ENCODE measurements around the gene INTS2. TPM values are rescaled to one million over a fixed set of nuclear protein-coding genes. Genes with fewer than 3 reads are reported as not detected.

The INTS2 gene
- 1 to 10 TPM in 5 of 6 donors, not detected in 1; 2.4 to 6.1 (median 3.6) TPM for polyA plus RNA-seq (ENCODE audit: low read depth in 6 of 6)

- peak; percentile 94 for DNase-seq
- Mint-ChIP-seq H3K27me3 (peaks cover 0 to 8% (median 6%) of the 10 kb centered on the region in 3 donors), H3K9me3 (no peaks in the 10 kb centered on the region), H3K4me3 (peak within 1 kb of the TSS; percentile 83 to 97 (median 94)), H3K4me1 (peaks cover 10 to 25% (median 19%) of the 10 kb centered on the region in 3 donors), H3K27ac (peak within 1 kb of the TSS; percentile 85 to 98 (median 92)), H3K36me3 (no peaks in the 10 kb centered on the region)
- ATAC-seq (ENCODE audit: low read depth in 2 of 2): peak; percentile 89 to 90
Observed at GRCh38 chr17:61927208-61928100, at the start of gene INTS2. TSS of gene INTS2 (minus strand) at chr17:61927982. CDS start at chr17:61926644, 1,338 bp downstream.

- no peak overlapping the region for H3K4me3 Mint-ChIP-seq
- DNase-seq (no peak), ATAC-seq (ENCODE audit: low read depth in 2 of 2) (no peak)
- H3K4me1 Mint-ChIP-seq: peaks cover 0 to 10% (median 4%) of the 10 kb centered on the region in 3 donors
- H3K9me3 Mint-ChIP-seq: no peaks in the 10 kb centered on the region
- H3K36me3 Mint-ChIP-seq: peaks cover 0 to 12% of the 10 kb centered on the region in 2 donors
- H3K27me3 Mint-ChIP-seq: no peaks in the 10 kb centered on the region
- H3K27ac Mint-ChIP-seq: peak overlapping the region in 3 of 6 donors; percentile 34 to 94 (median 46)
Observed at GRCh38 chr17:61974115-61974514, 46.3 kb upstream of the INTS2 start.

GRCh38 chr17:61972311-61972710 lies 44.5 kb upstream of the INTS2 start:
- Mint-ChIP-seq H3K36me3 (peaks cover 0 to 8% of the 10 kb centered on the region in 2 donors), H3K27me3 (no peaks in the 10 kb centered on the region), H3K4me1 (peaks cover 0 to 10% (median 4%) of the 10 kb centered on the region in 3 donors)

GRCh38 chr17:61970030-61970429 lies 42.2 kb upstream of the INTS2 start:
- Mint-ChIP-seq H3K4me3 (no peak overlapping the region), H3K4me1 (peaks cover 0 to 4% (median 2%) of the 10 kb centered on the region in 3 donors), H3K36me3 (peaks cover 4 to 11% of the 10 kb centered on the region in 2 donors), H3K27me3 (no peaks in the 10 kb centered on the region), H3K27ac (no peak overlapping the region), H3K9me3 (no peaks in the 10 kb centered on the region)
- DNase-seq (no peak), ATAC-seq (ENCODE audit: low read depth in 2 of 2) (no peak)

More at GRCh38 chr17:61972311-61972710, 44.5 kb upstream of the INTS2 start:
- no peak overlapping the region for H3K4me3 Mint-ChIP-seq
- no peaks in the 10 kb centered on the region for H3K9me3 Mint-ChIP-seq
- DNase-seq: no peak
- ATAC-seq (ENCODE audit: low read depth in 2 of 2): no peak
- no peak overlapping the region for H3K27ac Mint-ChIP-seq

- no peaks in the 10 kb centered on the region for H3K9me3 Mint-ChIP-seq
- peaks cover 8% of the 10 kb centered on the region in 2 donors for H3K36me3 Mint-ChIP-seq
- ATAC-seq (ENCODE audit: low read depth in 2 of 2) (no peak), DNase-seq (no peak)
- H3K4me1 Mint-ChIP-seq: no peaks in the 10 kb centered on the region
- H3K27me3 Mint-ChIP-seq: no peaks in the 10 kb centered on the region
- no peak overlapping the region for H3K27ac Mint-ChIP-seq
- no peak overlapping the region for H3K4me3 Mint-ChIP-seq
Observed at GRCh38 chr17:61968757-61969156, 41.0 kb upstream of the INTS2 start.

- no peak overlapping the region for H3K4me3 Mint-ChIP-seq
- H3K27me3 Mint-ChIP-seq: no peaks in the 10 kb centered on the region
- no peaks in the 10 kb centered on the region for H3K9me3 Mint-ChIP-seq
- DNase-seq (no peak), ATAC-seq (ENCODE audit: low read depth in 2 of 2) (no peak)
- no peak overlapping the region for H3K27ac Mint-ChIP-seq
- no peaks in the 10 kb centered on the region for H3K4me1 Mint-ChIP-seq
- H3K36me3 Mint-ChIP-seq: peaks cover 8 to 13% of the 10 kb centered on the region in 2 donors
Observed at GRCh38 chr17:61967729-61968128, 39.9 kb upstream of the INTS2 start.

- Mint-ChIP-seq H3K36me3 (peaks cover 8 to 16% of the 10 kb centered on the region in 2 donors), H3K27ac (no peak overlapping the region), H3K9me3 (no peaks in the 10 kb centered on the region), H3K4me3 (no peak overlapping the region), H3K27me3 (no peaks in the 10 kb centered on the region), H3K4me1 (no peaks in the 10 kb centered on the region)
- ATAC-seq (ENCODE audit: low read depth in 2 of 2) (no peak), DNase-seq (no peak)
Observed at GRCh38 chr17:61966191-61966590, 38.4 kb upstream of the INTS2 start.

- H3K36me3 Mint-ChIP-seq: peaks cover 6 to 17% of the 10 kb centered on the region in 2 donors
Observed at GRCh38 chr17:61955619-61956018, 27.8 kb upstream of the INTS2 start.

GRCh38 chr17:61947367-61948078 lies 19.7 kb upstream of the INTS2 start:
- Mint-ChIP-seq H3K27me3 (no peaks in the 10 kb centered on the region), H3K9me3 (no peaks in the 10 kb centered on the region), H3K27ac (no peak overlapping the region), H3K4me3 (no peak overlapping the region), H3K4me1 (no peaks in the 10 kb centered on the region), H3K36me3 (peaks cover 8 to 9% of the 10 kb centered on the region in 2 donors)
- DNase-seq (no peak), ATAC-seq (ENCODE audit: low read depth in 2 of 2) (no peak)

More at GRCh38 chr17:61955619-61956018, 27.8 kb upstream of the INTS2 start:
- Mint-ChIP-seq H3K9me3 (no peaks in the 10 kb centered on the region), H3K27ac (no peak overlapping the region), H3K27me3 (no peaks in the 10 kb centered on the region), H3K4me3 (no peak overlapping the region), H3K4me1 (no peaks in the 10 kb centered on the region)
- ATAC-seq (ENCODE audit: low read depth in 2 of 2) (no peak), DNase-seq (no peak)

GRCh38 chr17:61946359-61946758 lies 18.6 kb upstream of the INTS2 start:
- H3K9me3 Mint-ChIP-seq: no peaks in the 10 kb centered on the region
- no peak for DNase-seq
- no peak overlapping the region for H3K4me3 Mint-ChIP-seq
- no peak for ATAC-seq (ENCODE audit: low read depth in 2 of 2)
- H3K27me3 Mint-ChIP-seq: no peaks in the 10 kb centered on the region
- H3K4me1 Mint-ChIP-seq: no peaks in the 10 kb centered on the region
- peak overlapping the region in 1 of 6 donors; percentile 30 for H3K27ac Mint-ChIP-seq
- H3K36me3 Mint-ChIP-seq: peaks cover 8 to 9% of the 10 kb centered on the region in 2 donors

- ATAC-seq (ENCODE audit: low read depth in 2 of 2): no peak
- H3K9me3 Mint-ChIP-seq: no peaks in the 10 kb centered on the region
- H3K27me3 Mint-ChIP-seq: no peaks in the 10 kb centered on the region
- peaks cover 0 to 6% (median 0%) of the 10 kb centered on the region in 3 donors for H3K4me1 Mint-ChIP-seq
- H3K27ac Mint-ChIP-seq: no peak overlapping the region
- peaks cover 5 to 8% of the 10 kb centered on the region in 2 donors for H3K36me3 Mint-ChIP-seq
- no peak overlapping the region for H3K4me3 Mint-ChIP-seq
- DNase-seq: no peak
Observed at GRCh38 chr17:61943117-61943516, 15.3 kb upstream of the INTS2 start.

- Mint-ChIP-seq H3K9me3 (no peaks in the 10 kb centered on the region), H3K27ac (peak overlapping the region in 1 of 6 donors; percentile 80), H3K27me3 (no peaks in the 10 kb centered on the region), H3K4me3 (no peak overlapping the region), H3K36me3 (peaks cover 5 to 8% of the 10 kb centered on the region in 2 donors), H3K4me1 (peaks cover 0 to 6% (median 0%) of the 10 kb centered on the region in 3 donors)
- ATAC-seq (ENCODE audit: low read depth in 2 of 2) (no peak), DNase-seq (no peak)
Observed at GRCh38 chr17:61942085-61942484, 14.3 kb upstream of the INTS2 start.

- ATAC-seq (ENCODE audit: low read depth in 2 of 2) (no peak), DNase-seq (no peak)
- Mint-ChIP-seq H3K4me1 (peaks cover 10 to 25% (median 19%) of the 10 kb centered on the region in 3 donors), H3K9me3 (no peaks in the 10 kb centered on the region), H3K27me3 (peaks cover 0 to 11% (median 9%) of the 10 kb centered on the region in 3 donors), H3K27ac (peak overlapping the region; percentile 85 to 98 (median 92)), H3K4me3 (peak overlapping the region; percentile 83 to 97 (median 94)), H3K36me3 (no peaks in the 10 kb centered on the region)
Observed at GRCh38 chr17:61928101-61928436, 287 bp upstream of the INTS2 start.

Data from naive B cell (primary cell).